H1 (cell line): ENCODE measurements around the gene CCIN. TPM values are rescaled to one million over a fixed set of nuclear protein-coding genes. Genes with fewer than 3 reads are reported as not detected.

Experiments
- CTCF ChIA-PET: fragments of 300-600 bp; sonication (Branson Sonifier 250); formaldehyde crosslinking; loops from one replicate; lab custom pipeline; 2021; ENCODE audit not compliant: partially characterized antibody; lab: Charles Lee
- POLR2A ChIA-PET: fragments of 300-600 bp; sonication (Branson Sonifier 250); formaldehyde crosslinking; loops from one replicate; lab custom pipeline; 2021; ENCODE audit warnings: inconsistent platforms; ENCODE audit not compliant: partially characterized antibody; lab: Charles Lee
- DNase-seq, 2 experiments: peaks; one replicate each; pipeline versions ENCODE4 v3.0.0 to v3.0.0-alpha.2; 2010 to 2022; ENCODE audit warnings: low spot score in 2 of 2, low read depth in 1 of 2, mixed read lengths in 1 of 2
- FAIRE-seq: peaks from 2 replicates; lab custom pipeline; 2011; peaks lifted over from hg19 to GRCh38; lab: Jason Lieb, UNC
- H2AFZ ChIP-seq: 2 replicates; pipeline ENCODE4 v1.8.1; 2012; ENCODE audit warnings: low read length, inconsistent platforms
- H2AK5ac ChIP-seq: 2 replicates; pipeline ENCODE4 v1.6.1; 2013; ENCODE audit warnings: low read depth, low read length
- H2BK120ac ChIP-seq: replicated peaks from 2 replicates; pipeline ENCODE3; 2013; ENCODE audit warnings: low read depth, low read length, inconsistent platforms
- H2BK12ac ChIP-seq: 2 replicates; pipeline ENCODE4 v1.6.1; 2013; ENCODE audit warnings: low read depth, low read length
- H2BK15ac ChIP-seq: 2 replicates; pipeline ENCODE4 v1.6.1; 2013; ENCODE audit warnings: low read length
- H2BK20ac ChIP-seq: 2 replicates; pipeline ENCODE4 v1.6.1; 2013; ENCODE audit warnings: low read length
- H2BK5ac ChIP-seq: 2 replicates; pipeline ENCODE4 v1.6.1; 2013; ENCODE audit warnings: low read depth, low read length
- H3K14ac ChIP-seq: 2 replicates; pipeline ENCODE4 v1.6.1; 2013; ENCODE audit warnings: inconsistent platforms; ENCODE audit not compliant: insufficient read length
- H3K18ac ChIP-seq: 2 replicates; pipeline ENCODE4 v1.6.1; 2013; ENCODE audit warnings: low read length; ENCODE audit errors: extremely low read depth
- H3K23ac ChIP-seq: 2 replicates; pipeline ENCODE4 v1.6.1; 2013; ENCODE audit warnings: inconsistent platforms; ENCODE audit not compliant: insufficient read length
- H3K23me2 ChIP-seq: 2 replicates; pipeline ENCODE4 v1.6.1; 2013; ENCODE audit warnings: low read depth, low read length
- H3K27ac ChIP-seq: 2 replicates; pipeline ENCODE4 v1.6.1; 2011; ENCODE audit warnings: low read depth, low read length, inconsistent platforms
- H3K27me3 ChIP-seq, 4 experiments: replicated peaks in 1 of 4; 1 replicate in 1 of 4; 2 replicates in 3 of 4; pipeline versions ENCODE4 v1.6.1 to v1.8.1; 2011 to 2013; ENCODE audit warnings: low read length in 3 of 4, mild to moderate bottlenecking in 3 of 4, inconsistent platforms in 2 of 4, mixed read lengths in 2 of 4, moderate library complexity in 1 of 4; ENCODE audit not compliant: control insufficient read depth in 3 of 4, insufficient read depth in 3 of 4; ENCODE audit errors: extremely low read depth in 1 of 4
- H3K36me3 ChIP-seq, 4 experiments: 2 replicates each; pipeline versions ENCODE4 v1.6.1 to v1.8.1; 2011 to 2013; ENCODE audit warnings: mild to moderate bottlenecking in 4 of 4, low read length in 3 of 4, moderate library complexity in 2 of 4, control low read depth in 1 of 4, inconsistent platforms in 1 of 4; ENCODE audit not compliant: insufficient read depth in 4 of 4, control insufficient read depth in 2 of 4
- H3K4ac ChIP-seq: replicated peaks from 2 replicates; pipeline ENCODE3; 2013; ENCODE audit warnings: low read length, low read depth, mixed read lengths, inconsistent platforms; ENCODE audit not compliant: insufficient read length
- H3K4me1 ChIP-seq, 4 experiments: replicated peaks in 1 of 4; 1 replicate in 1 of 4; 2 replicates in 3 of 4; pipeline versions ENCODE4 v1.6.1 to v1.8.1; 2011 to 2013; ENCODE audit warnings: low read length in 3 of 4, inconsistent platforms in 2 of 4, mixed read lengths in 1 of 4; ENCODE audit not compliant: insufficient read depth in 4 of 4, control insufficient read depth in 3 of 4
- H3K4me2 ChIP-seq, 2 experiments: 2 replicates each; pipeline versions ENCODE4 v1.6.1 to v1.8.1; 2011 to 2013; ENCODE audit warnings: low read depth in 2 of 2, low read length in 2 of 2, control low read depth in 1 of 2, inconsistent platforms in 1 of 2, mild to moderate bottlenecking in 1 of 2; ENCODE audit not compliant: insufficient read depth in 1 of 2
- H3K4me3 ChIP-seq, 4 experiments: fragments of 200-600, 300-600 bp in 1 of 4; sonication (generic), shearing (Covaris generic), sonication (Bioruptor Twin) in 1 of 4; 2 replicates each; pipeline versions ENCODE4 v1.5.1 to v1.8.1; 2011 to 2016; ENCODE audit warnings: low read length in 4 of 4, low read depth in 3 of 4, control low read depth in 2 of 4, inconsistent platforms in 2 of 4, mild to moderate bottlenecking in 2 of 4, mixed read lengths in 1 of 4, moderate library complexity in 1 of 4; ENCODE audit not compliant: insufficient read depth in 2 of 4; ENCODE audit errors: extremely low read depth in 1 of 4
- H3K56ac ChIP-seq: replicated peaks from 2 replicates; pipeline ENCODE3; 2013; ENCODE audit warnings: low read depth, mild to moderate bottlenecking, mixed read lengths, low read length, inconsistent platforms; ENCODE audit not compliant: insufficient read length
- H3K79me1 ChIP-seq: 2 replicates; pipeline ENCODE4 v1.6.1; 2013; ENCODE audit warnings: low read depth, low read length, control low read depth
- H3K79me2 ChIP-seq, 2 experiments: 2 replicates each; pipeline versions ENCODE4 v1.6.1 to v1.8.1; 2012 to 2013; ENCODE audit warnings: low read length in 2 of 2, mild to moderate bottlenecking in 2 of 2, inconsistent platforms in 1 of 2; ENCODE audit not compliant: insufficient read depth in 2 of 2, control insufficient read depth in 1 of 2
- H3K9ac ChIP-seq, 4 experiments: replicated peaks in 1 of 4; 1 replicate in 1 of 4; 2 replicates in 3 of 4; pipeline versions ENCODE4 v1.6.1 to v1.8.1; 2011 to 2013; ENCODE audit warnings: low read depth in 3 of 4, low read length in 3 of 4, control low read depth in 2 of 4, mild to moderate bottlenecking in 2 of 4, moderate library complexity in 2 of 4, inconsistent platforms in 1 of 4; ENCODE audit errors: extremely low read depth in 1 of 4
- H3K9me3 ChIP-seq, 2 experiments: 2 replicates each; pipeline versions ENCODE4 v1.6.1 to v1.8.1; 2012 to 2013; ENCODE audit warnings: mild to moderate bottlenecking in 2 of 2, moderate library complexity in 2 of 2, control low read depth in 1 of 2, inconsistent platforms in 1 of 2, low read depth in 1 of 2, low read length in 1 of 2, mixed read lengths in 1 of 2; ENCODE audit not compliant: insufficient read depth in 2 of 2
- H4K20me1 ChIP-seq, 2 experiments: replicated peaks in 1 of 2; 2 replicates each; pipeline versions ENCODE3 to v1.8.1; 2011 to 2013; ENCODE audit warnings: inconsistent platforms in 2 of 2, low read length in 2 of 2, mild to moderate bottlenecking in 1 of 2; ENCODE audit not compliant: insufficient read depth in 2 of 2, control insufficient read depth in 1 of 2
- H4K5ac ChIP-seq: 2 replicates; pipeline ENCODE4 v1.6.1; 2013; ENCODE audit warnings: low read length, low read depth, mixed read lengths, inconsistent platforms; ENCODE audit not compliant: insufficient read length
- H4K8ac ChIP-seq: 2 replicates; pipeline ENCODE4 v1.8.0; 2013; ENCODE audit warnings: mild to moderate bottlenecking, moderate library complexity, low read length, inconsistent platforms; ENCODE audit not compliant: insufficient read depth; ENCODE audit errors: extremely low read depth
- H4K91ac ChIP-seq: replicated peaks from 2 replicates; pipeline ENCODE3; 2013; ENCODE audit warnings: low read length, mixed read lengths, inconsistent platforms; ENCODE audit not compliant: insufficient read length
- CBX8 ChIP-seq: fragments of 300-800, 300-1000 bp; sonication (generic); IDR thresholded peaks from 2 replicates; pipeline ENCODE4 v1.7.1; 2016; ENCODE audit warnings: low read depth, low read length, borderline replicate concordance
- RXRA ChIP-seq: IDR thresholded peaks from 2 replicates; pipeline ENCODE4 v1.6.1; 2011; ENCODE audit warnings: low read depth, mild to moderate bottlenecking, low read length, moderate library complexity; ENCODE audit not compliant: insufficient read depth
- SIX5 ChIP-seq: IDR thresholded peaks from 2 replicates; pipeline ENCODE4 v1.6.1; 2011; ENCODE audit warnings: mild to moderate bottlenecking, low read depth, low read length
- WGBS, 2 experiments: shearing (Covaris generic) in 1 of 2; methylation state at CpG; one replicate each; pipeline versions ENCODE4 v1.1.6 to v1.1.7; 2013 to 2015; ENCODE audit warnings: low lambda C conversion rate in 2 of 2, mixed read lengths in 2 of 2, inconsistent platforms in 1 of 2, low coverage in 1 of 2, missing lambda C conversion rate in 1 of 2; ENCODE audit not compliant: insufficient replicate concordance in 2 of 2, insufficient coverage in 1 of 2, insufficient read length in 1 of 2; ENCODE audit errors: extremely low coverage in 1 of 2, missing lambda C conversion rate in 1 of 2; 5-methylcytosine and 5-hydroxymethylcytosine counted together
- polyA plus RNA-seq, 7 experiments: library from polyadenylated mRNA; depleted of rRNA in 3 of 7; stranded (reverse) in 5 of 7; unstranded in 2 of 7; fragments of >200 nt in 5 of 7; fragments of 200-250 nt in 2 of 7; gene quantifications; 1 replicate in 5 of 7; 2 replicates in 1 of 7; 4 replicates in 1 of 7; pipeline versions ENCODE4 v1.2.1 to v1.2.3, GENCODE V29; 2011 to 2013; ENCODE audit warnings: missing spikeins in 2 of 7, mixed read lengths in 2 of 7
- total RNA-seq: library from RNA; stranded (reverse); fragmentation: NEBNext Ultra II Directional; extraction: Animal tissue kit (Norgen Biotek cat#: 25700); gene quantifications from 2 replicates; pipeline ENCODE4 v1.2.1, GENCODE V29; 2021
- TF ChIP-seq, protein P1 (sequence below): IDR thresholded peaks from 2 replicates; pipeline ENCODE4 v1.6.1; 2012; ENCODE audit warnings: low read length, inconsistent platforms

CCIN gene
- total and polyA plus RNA-seq, 2 of the 8 experiments (the other 6 are each of a cell fraction or from before 2014, with no cell fraction given) = 0.19 to 0.21 TPM

DNA sequence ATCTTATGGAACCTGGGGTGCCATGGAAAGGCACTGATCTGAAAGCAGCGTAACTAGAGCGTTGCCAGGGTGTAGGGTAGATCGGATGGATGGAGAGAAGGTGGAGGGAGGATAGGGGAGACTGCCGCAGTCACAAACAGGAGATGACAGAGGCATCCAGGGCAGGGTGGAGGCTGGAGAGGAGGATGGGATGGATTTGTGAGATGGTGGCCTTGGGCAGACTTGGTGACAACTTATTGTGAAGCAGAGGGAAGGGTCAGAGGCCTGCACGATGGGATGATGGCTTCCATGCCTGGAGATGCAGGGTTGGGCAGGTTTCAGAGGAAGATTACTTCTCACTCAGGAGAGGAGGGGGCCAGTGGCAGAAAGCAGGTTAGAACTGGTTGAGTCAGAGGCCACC lies 30.3 kb upstream of the CCIN start:
- CTCF ChIA-PET = interaction anchor here (0.9 to 6.7 kb wide), 8 partner anchors 10 to 590 kb away, joined by 4 to 58 read pairs (median 7); partner anchors contain the start of gene CCIN

More for the DNA sequence above, 30.3 kb upstream of the CCIN start:
- DNase-seq (no peak), FAIRE-seq (no peak)
- Histone ChIP-seq H3K9me3 (no peaks in the 10 kb centered on the region), H4K91ac (no peak overlapping the region), H3K79me1 (no peaks in the 10 kb centered on the region), H3K23ac (no peak overlapping the region), H3K79me2 (no peaks in the 10 kb centered on the region), H2BK12ac (no peak overlapping the region), H3K23me2 (peaks cover 15% of the 10 kb centered on the region), H2AK5ac (no peak overlapping the region), H3K27me3 (peaks cover 18 to 55% (median 45%) of the 10 kb centered on the region in 4 experiments), H3K4me3 (no peak overlapping the region), H3K18ac (no peak overlapping the region), H2BK15ac (no peak overlapping the region), H2BK20ac (no peak overlapping the region), H4K20me1 (peaks cover 3 to 5% of the 10 kb centered on the region in 2 experiments), H3K56ac (no peak overlapping the region), H2BK5ac (no peak overlapping the region), H3K4me1 (peaks cover 0 to 15% (median 7%) of the 10 kb centered on the region in 4 experiments; a peak in 6 of 7 replicates), H3K9ac (no peak overlapping the region), H3K4me2 (no peak overlapping the region), H2AFZ (no peak overlapping the region), H3K14ac (no peak overlapping the region), H4K8ac (no peak overlapping the region), H3K4ac (no peak overlapping the region), H3K27ac (no peak overlapping the region), H4K5ac (no peak overlapping the region), H2BK120ac (no peak overlapping the region), H3K36me3 (no peaks in the 10 kb centered on the region)
- POLR2A ChIA-PET = interaction anchor here (1.2 kb wide), 1 partner anchor 24 kb away, joined by 3 read pairs; no protein-coding TSS in a partner anchor
- WGBS, 2 experiments = 96% methylated on average over 5 of the region's 5 CpGs; no CpG with 5 or more reads in 1 of the 2 experiments
- TF ChIP-seq, protein P1, sequence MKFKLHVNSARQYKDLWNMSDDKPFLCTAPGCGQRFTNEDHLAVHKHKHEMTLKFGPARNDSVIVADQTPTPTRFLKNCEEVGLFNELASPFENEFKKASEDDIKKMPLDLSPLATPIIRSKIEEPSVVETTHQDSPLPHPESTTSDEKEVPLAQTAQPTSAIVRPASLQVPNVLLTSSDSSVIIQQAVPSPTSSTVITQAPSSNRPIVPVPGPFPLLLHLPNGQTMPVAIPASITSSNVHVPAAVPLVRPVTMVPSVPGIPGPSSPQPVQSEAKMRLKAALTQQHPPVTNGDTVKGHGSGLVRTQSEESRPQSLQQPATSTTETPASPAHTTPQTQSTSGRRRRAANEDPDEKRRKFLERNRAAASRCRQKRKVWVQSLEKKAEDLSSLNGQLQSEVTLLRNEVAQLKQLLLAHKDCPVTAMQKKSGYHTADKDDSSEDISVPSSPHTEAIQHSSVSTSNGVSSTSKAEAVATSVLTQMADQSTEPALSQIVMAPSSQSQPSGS = no peak
- TF ChIP-seq RXRA = no peak
- TF ChIP-seq SIX5 = no peak
- TF ChIP-seq CBX8 = no peak
